SK-N-SH treated with all-trans-retinoic acid at 6 μM for 48 hours (cell line): Measurements from ENCODE around the gene SRPRB.

Source experiments
- ARNTL ChIP-seq: fragments of 450-650 bp; formaldehyde crosslinking; IDR thresholded peaks from 2 replicates; pipeline ENCODE4 v1.5.0; 2020; ENCODE audit warnings: low read depth, mild to moderate bottlenecking, moderate library complexity, borderline replicate concordance
- CREB5 ChIP-seq: fragments of 250-450 bp; sonication (Bioruptor Pico); IDR thresholded peaks from 2 replicates; pipeline ENCODE4 v1.5.1; 2020; ENCODE audit warnings: low read depth, mild to moderate bottlenecking, moderate library complexity
- PPARA ChIP-seq: fragments of 250-450 bp; sonication (Bioruptor Pico); IDR thresholded peaks from 2 replicates; pipeline ENCODE4 v1.5.0; 2020; ENCODE audit warnings: mild to moderate bottlenecking, borderline replicate concordance
- RARB ChIP-seq: fragments of 250-450 bp; sonication (Bioruptor Pico); IDR thresholded peaks from 2 replicates; pipeline ENCODE4 v1.8.0; 2021; ENCODE audit warnings: mild to moderate bottlenecking, moderate library complexity
- SNAI2 ChIP-seq: fragments of 250-450 bp; sonication (Bioruptor Pico); IDR thresholded peaks from 2 replicates; pipeline ENCODE4 v1.5.0; 2020; ENCODE audit warnings: mild to moderate bottlenecking, moderate library complexity
- TCF4 ChIP-seq: fragments of 250-450 bp; sonication (Bioruptor Pico); IDR thresholded peaks from 2 replicates; pipeline ENCODE4 v1.8.0; 2021; ENCODE audit warnings: mild to moderate bottlenecking, moderate library complexity, borderline replicate concordance
- ZFP30 ChIP-seq: fragments of 450-650 bp; formaldehyde crosslinking; IDR thresholded peaks from 2 replicates; pipeline ENCODE4 v1.5.0; 2022; ENCODE audit warnings: mild to moderate bottlenecking, moderate library complexity
- ZNF70 ChIP-seq: fragments of 450-650 bp; formaldehyde crosslinking; IDR thresholded peaks from 2 replicates; pipeline ENCODE4 v1.5.0; 2020; ENCODE audit warnings: mild to moderate bottlenecking, moderate library complexity
- ZNF8 ChIP-seq: fragments of 450-650 bp; formaldehyde crosslinking; IDR thresholded peaks from 2 replicates; pipeline ENCODE4 v1.5.0; 2020; ENCODE audit warnings: mild to moderate bottlenecking, moderate library complexity
- TF ChIP-seq, protein P1 (sequence below): fragments of 250-450 bp; sonication (Bioruptor Pico); IDR thresholded peaks from 2 replicates; pipeline ENCODE4 v1.8.0; 2020; ENCODE audit warnings: mild to moderate bottlenecking, moderate library complexity, borderline replicate concordance

GRCh38 chr3:133797396-133798105 lies 8.1 kb upstream of the SRPRB start:
- TF ChIP-seq SNAI2 (CRISPR knock-in tag) (no peak), RARB (no peak), CREB5 (CRISPR knock-in tag) (no peak), ZNF70 (CRISPR knock-in tag) (no peak), PPARA (CRISPR knock-in tag) (no peak), ZFP30 (CRISPR knock-in tag) (no peak), ARNTL (CRISPR knock-in tag) (no peak), ZNF8 (no peak), TCF4 (CRISPR knock-in tag) (no peak)
- TF ChIP-seq, protein P1, sequence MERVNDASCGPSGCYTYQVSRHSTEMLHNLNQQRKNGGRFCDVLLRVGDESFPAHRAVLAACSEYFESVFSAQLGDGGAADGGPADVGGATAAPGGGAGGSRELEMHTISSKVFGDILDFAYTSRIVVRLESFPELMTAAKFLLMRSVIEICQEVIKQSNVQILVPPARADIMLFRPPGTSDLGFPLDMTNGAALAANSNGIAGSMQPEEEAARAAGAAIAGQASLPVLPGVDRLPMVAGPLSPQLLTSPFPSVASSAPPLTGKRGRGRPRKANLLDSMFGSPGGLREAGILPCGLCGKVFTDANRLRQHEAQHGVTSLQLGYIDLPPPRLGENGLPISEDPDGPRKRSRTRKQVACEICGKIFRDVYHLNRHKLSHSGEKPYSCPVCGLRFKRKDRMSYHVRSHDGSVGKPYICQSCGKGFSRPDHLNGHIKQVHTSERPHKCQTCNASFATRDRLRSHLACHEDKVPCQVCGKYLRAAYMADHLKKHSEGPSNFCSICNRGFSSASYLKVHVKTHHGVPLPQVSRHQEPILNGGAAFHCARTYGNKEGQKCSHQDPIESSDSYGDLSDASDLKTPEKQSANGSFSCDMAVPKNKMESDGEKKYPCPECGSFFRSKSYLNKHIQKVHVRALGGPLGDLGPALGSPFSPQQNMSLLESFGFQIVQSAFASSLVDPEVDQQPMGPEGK (CRISPR knock-in tag) = no peak
